Right renal cortex interstitium (tissue), 3 donors: ENCODE results near the gene CSMD2. TPM values are rescaled to one million over a fixed set of nuclear protein-coding genes. Genes with fewer than 3 reads are reported as not detected.

Source experiments
- DNase-seq, 3 donors: peaks; one replicate each; pipeline ENCODE4 v3.0.0-alpha.2; 2013; ENCODE audit warnings: low read depth in 3 of 3, low spot score in 2 of 3
- polyA plus RNA-seq, 3 donors: library from polyadenylated mRNA; unstranded; fragments of 120-200 nt; gene quantifications; one replicate each; pipeline ENCODE4 v1.2.1, GENCODE V29; 2013; ENCODE audit not compliant: insufficient read length in 3 of 3

CSMD2 gene
- polyA plus RNA-seq, 3 donors, result 0.78 to 1.1 (median 0.92) TPM

GRCh38 chr1:33925586-33925985, 239.4 kb downstream of the CSMD2 start:
- DNase-seq, result no peak

GRCh38 chr1:33921281-33921680, 243.7 kb downstream of the CSMD2 start:
- no peak for DNase-seq

DNA sequence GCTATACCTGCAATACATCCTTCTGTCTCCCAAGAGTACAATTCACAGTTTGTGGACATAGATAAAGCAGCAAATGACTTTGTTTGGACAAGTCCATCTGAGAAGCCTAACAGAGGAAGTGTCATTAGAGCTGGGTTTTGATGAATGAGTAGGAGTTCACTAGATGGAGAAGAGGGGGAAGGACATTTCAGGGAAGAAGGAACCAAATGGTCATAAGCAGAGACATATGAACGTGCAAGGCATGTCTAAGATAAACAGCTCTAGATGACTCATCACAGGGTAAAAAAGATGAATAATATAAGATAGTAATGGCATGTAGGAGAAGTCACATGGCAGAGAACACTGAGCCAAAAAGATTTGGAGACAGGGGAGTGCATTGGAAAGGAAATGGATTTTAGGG, 246.7 kb downstream of the CSMD2 start:
- DNase-seq, result no peak

DNA sequence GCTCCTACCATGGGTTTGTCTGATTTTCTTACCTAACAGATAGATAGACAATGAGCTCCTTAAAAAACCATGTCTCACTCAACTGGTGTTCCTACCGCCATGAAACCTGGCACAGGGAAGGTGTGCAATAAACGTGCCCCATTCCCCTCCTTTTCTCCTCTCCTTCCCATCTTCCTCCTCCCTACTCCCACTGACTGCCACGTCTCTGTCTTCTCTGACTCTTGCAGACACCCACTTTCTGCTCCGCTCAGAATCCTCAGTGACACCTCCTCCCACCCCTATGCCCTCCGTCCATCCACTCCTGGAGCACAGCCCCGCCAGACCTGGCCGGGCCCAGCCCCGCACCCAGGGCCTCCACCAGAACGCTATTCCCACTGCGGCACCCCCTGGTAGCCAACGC, 248.2 kb downstream of the CSMD2 start:
- no peak for DNase-seq

- DNase-seq, result no peak
Measured at GRCh38 chr1:33914531-33914930, 250.5 kb downstream of the CSMD2 start.

DNA sequence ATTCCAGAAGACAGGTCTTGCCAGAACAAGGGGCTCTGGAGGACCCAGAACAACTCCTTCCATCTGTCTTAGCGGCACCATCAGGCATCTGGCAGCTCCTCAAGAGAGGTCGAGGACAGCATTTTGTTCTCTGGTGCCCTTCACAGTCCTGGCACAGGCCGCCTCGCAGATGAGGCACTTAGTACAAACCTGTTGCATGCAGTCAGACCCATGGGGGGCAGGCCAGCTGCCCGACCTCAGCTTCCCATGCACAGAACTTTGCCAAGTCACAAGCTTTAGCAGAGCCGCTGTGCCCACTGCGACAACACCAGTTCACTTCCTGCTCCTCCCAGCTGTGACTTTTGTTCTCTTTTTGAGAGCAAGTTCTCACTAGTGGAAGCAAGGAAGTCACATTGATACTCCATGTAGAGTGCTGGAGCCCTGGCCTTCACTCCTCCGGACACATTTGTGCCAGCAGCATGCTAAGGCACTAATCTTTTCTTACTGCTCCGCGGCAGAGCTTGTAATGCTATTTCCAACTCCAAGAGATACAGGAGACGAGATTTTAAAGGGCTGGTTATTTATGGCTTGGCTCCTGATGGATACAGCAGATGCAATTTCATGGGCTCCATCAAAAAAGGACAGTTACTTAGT, 256.6 kb downstream of the CSMD2 start:
- DNase-seq, result no peak

DNA sequence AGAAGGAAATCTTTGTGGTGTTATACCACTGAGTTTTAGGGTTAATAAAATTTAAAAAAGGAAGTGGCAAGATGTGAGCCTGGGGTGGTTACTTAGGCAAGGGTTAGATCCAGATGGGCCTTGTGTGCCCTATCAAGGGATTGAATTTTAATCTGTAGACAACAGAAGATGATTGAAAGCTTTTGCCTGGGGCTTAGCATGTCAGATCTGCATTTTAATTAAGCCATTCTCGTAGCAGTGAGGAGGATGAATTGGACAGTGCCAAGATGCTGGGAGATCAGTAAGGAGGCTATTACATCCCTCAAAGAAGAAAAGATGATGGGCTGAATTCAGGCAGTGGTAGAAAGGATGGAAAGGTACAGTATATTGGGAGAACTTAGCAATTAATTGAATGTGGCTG, 258.9 kb downstream of the CSMD2 start:
- DNase-seq, result no peak

DNA sequence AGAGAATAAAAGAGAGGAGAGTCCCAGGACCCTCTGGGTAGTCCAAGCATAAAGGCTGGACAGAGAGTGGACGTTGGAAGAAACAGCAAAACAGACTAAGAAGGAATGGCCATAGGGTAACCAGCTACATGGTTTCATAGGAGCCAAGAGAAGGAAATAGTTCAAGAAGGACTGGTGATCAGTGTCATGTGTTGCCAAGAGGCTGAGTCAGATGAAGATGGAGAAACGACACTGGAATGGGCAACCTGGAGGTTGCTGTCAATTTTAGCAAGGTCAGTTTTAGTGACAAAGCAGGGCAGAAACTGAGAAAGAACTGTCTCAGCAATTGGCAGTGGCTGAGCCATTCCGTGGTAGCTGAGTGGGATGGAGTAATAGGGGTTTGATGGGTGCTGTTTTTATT, 259.8 kb downstream of the CSMD2 start:
- no peak for DNase-seq

DNA sequence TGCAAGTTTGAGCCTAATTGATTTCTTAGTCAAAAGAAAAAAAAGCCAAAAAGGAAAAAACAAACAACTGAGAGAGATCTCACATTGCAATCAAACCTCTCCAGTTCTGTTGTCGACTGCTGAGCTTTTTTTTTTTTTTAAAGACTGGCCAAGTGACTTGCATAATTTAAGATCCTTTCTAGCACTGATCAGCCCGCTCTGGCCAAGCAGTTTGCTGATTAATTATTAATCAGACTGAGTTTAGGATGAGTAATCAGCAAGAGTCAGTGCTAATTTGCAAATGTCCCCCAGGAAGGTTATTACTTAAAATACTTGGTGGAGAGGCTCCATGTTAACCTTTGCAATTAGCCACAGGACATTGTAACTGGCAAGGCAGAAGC, 261.8 kb downstream of the CSMD2 start:
- peak in 2 of 3 donors; percentile 3 to 8 for DNase-seq

GRCh38 chr1:33902486-33903209, 262.4 kb downstream of the CSMD2 start:
- no peak for DNase-seq

DNA sequence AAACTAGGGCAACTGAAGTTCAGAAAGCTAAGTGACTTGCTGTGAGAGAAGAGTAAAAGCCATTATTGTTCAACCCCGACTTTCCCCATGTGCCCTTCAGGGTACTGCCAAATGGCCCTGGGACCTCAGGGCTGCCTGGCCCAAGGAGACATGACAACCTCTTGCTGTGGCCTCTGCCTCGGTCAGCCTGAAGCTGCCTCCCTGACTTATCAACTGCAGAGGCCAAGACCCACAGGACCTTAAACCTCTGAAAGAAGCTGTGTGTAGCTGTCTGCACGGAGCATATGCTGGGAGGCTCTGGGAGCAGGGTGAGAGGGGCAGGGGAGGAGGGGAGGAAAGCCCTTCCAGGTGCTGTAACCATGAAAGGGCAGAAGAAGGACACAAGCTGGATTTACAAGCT, 265.3 kb downstream of the CSMD2 start:
- no peak for DNase-seq

DNA sequence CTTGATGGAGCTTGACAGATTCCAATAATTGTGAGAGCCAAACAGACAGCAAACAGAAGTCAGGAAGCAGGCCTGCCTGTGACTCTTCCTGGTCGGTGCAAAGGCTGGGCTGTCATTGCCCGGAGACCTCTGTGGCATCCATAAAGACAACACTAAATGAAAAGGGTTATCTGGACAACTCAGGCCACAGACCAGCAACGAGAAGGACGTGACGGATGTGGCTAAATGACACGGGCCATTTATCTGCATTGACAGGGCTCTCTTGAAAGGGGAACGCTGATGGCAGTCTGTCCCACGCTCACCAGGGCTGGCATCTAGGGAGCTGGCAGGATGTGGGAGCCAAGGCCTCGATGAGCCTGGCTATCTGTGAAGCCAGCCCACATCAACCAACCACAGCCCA, 266.1 kb downstream of the CSMD2 start:
- DNase-seq, result no peak

GRCh38 chr1:33898406-33898805, 266.6 kb downstream of the CSMD2 start:
- DNase-seq, result no peak

DNA sequence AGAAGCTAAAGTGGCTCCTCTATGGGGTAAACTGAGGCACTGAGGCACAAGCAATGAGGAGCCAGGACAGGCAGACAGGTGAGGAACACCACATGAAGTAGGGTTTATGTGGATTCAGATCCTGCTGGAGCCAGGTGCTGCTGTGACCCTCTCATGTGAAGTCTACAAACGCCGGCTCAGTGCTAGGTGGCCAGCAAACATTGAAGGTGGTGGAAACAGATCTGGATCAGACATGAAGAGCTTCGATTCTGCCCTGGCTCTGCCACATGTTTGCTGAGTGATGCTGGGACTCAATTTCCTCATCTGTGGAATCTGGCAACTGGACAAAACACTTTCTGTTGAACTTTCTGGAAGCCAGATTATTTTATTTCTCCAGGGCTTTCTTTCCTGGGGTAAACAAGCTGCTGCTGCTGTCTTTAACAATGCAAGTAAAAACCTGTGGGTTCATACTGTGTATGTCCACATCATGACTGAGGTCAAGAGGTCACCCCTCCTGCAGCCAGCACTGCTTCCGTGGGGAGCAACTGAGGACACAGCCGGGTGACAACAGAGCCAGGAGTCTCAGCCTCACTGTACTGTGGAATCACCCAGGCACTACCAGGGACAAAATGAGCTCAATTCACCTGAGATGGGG, 267.8 kb downstream of the CSMD2 start:
- no peak for DNase-seq

DNA sequence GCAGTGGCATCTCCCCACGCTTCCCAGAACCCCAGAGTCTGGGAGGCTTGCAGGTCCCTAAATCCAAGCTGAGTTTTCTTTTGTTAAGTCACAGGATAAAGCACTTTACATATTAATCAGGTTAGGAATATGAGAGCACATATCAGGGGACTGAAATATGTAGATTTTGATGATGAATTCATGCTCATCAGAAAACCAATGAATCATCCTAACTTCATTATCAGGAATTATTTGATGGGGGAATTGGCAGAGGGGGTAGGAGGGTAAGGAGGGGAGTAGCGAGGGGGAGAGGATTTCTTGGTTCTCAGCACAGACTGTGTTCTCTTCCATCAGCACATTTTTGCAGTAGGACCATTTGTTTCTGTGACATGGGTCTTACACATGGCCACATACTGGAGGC, 269.1 kb downstream of the CSMD2 start:
- DNase-seq, result no peak

GRCh38 chr1:33895396-33895795, 269.6 kb downstream of the CSMD2 start:
- no peak for DNase-seq

DNA sequence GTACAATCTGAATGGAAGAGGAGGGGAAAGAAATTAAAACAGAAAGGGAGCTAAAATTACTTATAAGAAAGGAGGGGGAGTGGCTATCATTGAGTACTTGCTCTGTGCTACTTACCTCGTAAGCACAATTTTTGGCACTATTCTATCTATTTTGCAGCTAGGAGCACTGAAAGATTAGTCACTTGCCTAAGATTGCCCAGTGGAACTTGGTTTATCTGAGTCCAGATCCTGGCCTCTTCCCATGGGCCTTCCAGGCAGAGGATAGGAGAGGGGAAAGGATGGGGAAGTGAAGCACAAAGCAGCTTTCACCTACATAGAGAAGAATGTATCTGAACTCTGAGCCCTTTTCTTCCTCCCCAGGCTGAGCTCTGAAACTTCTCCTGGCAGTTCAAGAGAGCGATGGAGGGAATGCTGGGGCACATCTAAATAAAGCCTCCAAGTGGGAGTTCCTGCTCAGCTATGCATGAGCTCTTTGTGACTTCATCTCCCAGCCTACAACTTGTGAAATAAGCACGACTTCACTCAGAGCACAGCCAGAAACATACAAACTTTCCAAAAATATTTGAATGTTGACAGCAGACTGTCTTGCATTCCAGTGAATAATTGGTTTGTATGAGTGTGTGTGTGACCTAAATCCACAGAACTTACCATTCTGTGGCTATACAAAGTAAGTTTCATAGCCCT, 271.7 kb downstream of the CSMD2 start:
- peak in 1 of 3 donors; percentile 3 for DNase-seq

GRCh38 chr1:33886496-33886895, 278.5 kb downstream of the CSMD2 start:
- no peak for DNase-seq

DNA sequence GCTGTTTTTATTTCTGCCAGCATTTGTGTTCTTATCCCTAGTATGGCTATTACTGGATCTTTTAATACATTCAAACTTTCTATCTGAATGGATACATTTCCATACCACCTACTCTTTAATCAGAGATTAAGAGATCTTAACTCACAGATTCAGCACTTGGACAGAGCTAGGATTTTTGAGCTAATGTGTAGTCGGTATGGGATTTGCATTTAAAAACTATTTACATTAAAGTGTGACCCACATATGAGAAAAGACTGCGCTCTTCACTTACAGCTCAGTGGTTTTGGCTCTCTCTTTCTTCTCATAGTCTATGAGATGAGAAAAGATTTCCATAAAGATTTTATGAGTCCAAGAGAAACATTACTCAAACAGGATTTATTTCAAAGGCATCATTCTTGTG, 284.7 kb downstream of the CSMD2 start:
- no peak for DNase-seq

DNA sequence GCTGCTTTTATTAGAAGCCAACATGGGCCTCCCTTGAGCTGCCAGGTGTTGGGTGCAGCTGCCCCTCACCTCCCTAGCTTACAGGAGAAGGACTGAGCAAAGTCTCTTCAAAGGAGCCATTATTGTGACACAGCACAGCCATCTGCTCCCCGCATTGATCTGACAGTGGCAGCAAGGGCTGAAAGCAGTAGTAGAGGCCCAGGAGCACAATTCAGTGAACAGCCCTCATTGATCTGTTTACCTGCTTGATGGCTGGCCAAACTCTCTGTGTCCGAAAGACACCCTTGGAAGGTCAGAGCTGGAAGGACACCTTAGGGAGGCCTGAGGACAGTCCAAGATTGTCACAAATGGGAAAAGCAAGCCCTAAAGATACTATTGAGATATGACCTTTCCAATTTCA, 286.6 kb downstream of the CSMD2 start:
- no peak for DNase-seq

GRCh38 chr1:33876970-33877650, 287.9 kb downstream of the CSMD2 start:
- no peak for DNase-seq
